Measurements from ENCODE around the gene RBM28. TPM values are rescaled to one million over a fixed set of nuclear protein-coding genes. Genes with fewer than 3 reads are reported as not detected.

The RBM28 gene
- polyA plus RNA-seq, 1 donor from 2014 or later: 18.9 TPM

- peaks cover 8% of the 10 kb centered on the region for H3K36me3 ChIP-seq (ENCODE audit: insufficient read depth, low read length)
- H3K27ac ChIP-seq (ENCODE audit: low read length): no peak overlapping the region
- H3K27me3 ChIP-seq (ENCODE audit: insufficient read depth, low read depth, low read length): no peaks in the 10 kb centered on the region
- H3K9me3 ChIP-seq (ENCODE audit: low read length): no peaks in the 10 kb centered on the region
- H3K4me3 ChIP-seq (ENCODE audit: low read length): no peak overlapping the region
- H3K4me2 ChIP-seq (ENCODE audit: low read length): no peak overlapping the region
- no peaks in the 10 kb centered on the region for H4K20me1 ChIP-seq (ENCODE audit: insufficient read depth)
- H2AFZ ChIP-seq (ENCODE audit: low read depth, low read length): no peak overlapping the region
- H3K9ac ChIP-seq (ENCODE audit: low read length): no peak overlapping the region
- H3K9me2 ChIP-seq (ENCODE audit: insufficient read depth, low read length): no peaks in the 10 kb centered on the region
- H3K79me2 ChIP-seq (replicated peaks; ENCODE audit: insufficient read depth, low read length): no peaks in the 10 kb centered on the region
- TF ChIP-seq RAD21 (conservative IDR thresholded peaks at IDR 0.05): no peak
- TF ChIP-seq TAF1 (IDR thresholded peaks at IDR 0.05; ENCODE audit: low read depth): no peak
- no peak for TF ChIP-seq CTCF (IDR thresholded peaks at IDR 0.05; ENCODE audit: poor library complexity, severe bottlenecking)
- TF ChIP-seq MXI1 (conservative IDR thresholded peaks at IDR 0.05; ENCODE audit: poor library complexity, severe bottlenecking): no peak
- no peak for TF ChIP-seq SMC3 (conservative IDR thresholded peaks at IDR 0.05; ENCODE audit: poor library complexity)
- TF ChIP-seq EP300 (conservative IDR thresholded peaks at IDR 0.05; ENCODE audit: poor library complexity, severe bottlenecking): no peak
- no peak for TF ChIP-seq EZH2 (IDR thresholded peaks at IDR 0.05; ENCODE audit: borderline replicate concordance, insufficient read depth, low read length, poor library complexity, severe bottlenecking)
- no peak for TF ChIP-seq REST (IDR thresholded peaks at IDR 0.05; ENCODE audit: borderline replicate concordance)
- TF ChIP-seq POLR2AphosphoS5 (IDR thresholded peaks at IDR 0.05): no peak
- no peaks in the 10 kb centered on the region for H3F3A ChIP-seq (ENCODE audit: insufficient read depth, low read length, poor library complexity, severe bottlenecking)
Measured at GRCh38 chr7:128310499-128310898, 33.2 kb downstream of the RBM28 start.

- Histone ChIP-seq H3K4me2 (ENCODE audit: low read length) (no peak overlapping the region), H3K4me3 (ENCODE audit: low read length) (no peak overlapping the region), H3K27me3 (ENCODE audit: insufficient read depth, low read depth, low read length) (no peaks in the 10 kb centered on the region), H3K79me2 (replicated peaks; ENCODE audit: insufficient read depth, low read length) (no peaks in the 10 kb centered on the region), H3F3A (ENCODE audit: insufficient read depth, low read length, poor library complexity, severe bottlenecking) (no peaks in the 10 kb centered on the region), H3K9me3 (ENCODE audit: low read length) (no peaks in the 10 kb centered on the region), H2AFZ (ENCODE audit: low read depth, low read length) (no peak overlapping the region), H4K20me1 (ENCODE audit: insufficient read depth) (no peaks in the 10 kb centered on the region), H3K9ac (ENCODE audit: low read length) (no peak overlapping the region), H3K36me3 (ENCODE audit: insufficient read depth, low read length) (peaks cover 8% of the 10 kb centered on the region), H3K9me2 (ENCODE audit: insufficient read depth, low read length) (no peaks in the 10 kb centered on the region), H3K27ac (ENCODE audit: low read length) (no peak overlapping the region)
- TF ChIP-seq SMC3 (conservative IDR thresholded peaks at IDR 0.05; ENCODE audit: poor library complexity) (no peak), EZH2 (IDR thresholded peaks at IDR 0.05; ENCODE audit: borderline replicate concordance, insufficient read depth, low read length, poor library complexity, severe bottlenecking) (no peak), REST (IDR thresholded peaks at IDR 0.05; ENCODE audit: borderline replicate concordance) (no peak), MXI1 (conservative IDR thresholded peaks at IDR 0.05; ENCODE audit: poor library complexity, severe bottlenecking) (no peak), CTCF (IDR thresholded peaks at IDR 0.05; ENCODE audit: poor library complexity, severe bottlenecking) (no peak), POLR2AphosphoS5 (IDR thresholded peaks at IDR 0.05) (no peak), RAD21 (conservative IDR thresholded peaks at IDR 0.05) (no peak), TAF1 (IDR thresholded peaks at IDR 0.05; ENCODE audit: low read depth) (no peak), EP300 (conservative IDR thresholded peaks at IDR 0.05; ENCODE audit: poor library complexity, severe bottlenecking) (no peak)
Measured at GRCh38 chr7:128309976-128310375, 33.7 kb downstream of the RBM28 start.

Measured in neural cell (in vitro differentiated cells).